RWPE1 (cell line): ENCODE data around the gene GRIN2A.

Experiments
- CTCF ChIA-PET: fragments of 350-600 bp; sonication (Branson Sonifier 250); formaldehyde crosslinking; extraction: SDS; loops from one replicate; lab custom pipeline; 2021; lab: Yijun Ruan, JAX
- POLR2A ChIA-PET: fragments of 400-600 bp; formaldehyde crosslinking; extraction: SDS; loops from one replicate; lab custom pipeline; 2020; ENCODE audit warnings: antibody characterized with exemption; ENCODE audit not compliant: low non-redundant PET; lab: Yijun Ruan, JAX
- DNase-seq: peaks from one replicate; pipeline ENCODE4 v3.0.0; 2012; ENCODE audit warnings: low spot score
- H3K27ac ChIP-seq: fragments of 450-650 bp; 2 replicates; pipeline ENCODE4 v1.5.1; 2017
- TF ChIP-seq, protein P1 (sequence below): fragments of 450-650 bp; conservative IDR thresholded peaks from 2 replicates; pipeline ENCODE4 v1.5.1; 2017; ENCODE audit warnings: low read depth, mild to moderate bottlenecking

The GRIN2A gene

DNA sequence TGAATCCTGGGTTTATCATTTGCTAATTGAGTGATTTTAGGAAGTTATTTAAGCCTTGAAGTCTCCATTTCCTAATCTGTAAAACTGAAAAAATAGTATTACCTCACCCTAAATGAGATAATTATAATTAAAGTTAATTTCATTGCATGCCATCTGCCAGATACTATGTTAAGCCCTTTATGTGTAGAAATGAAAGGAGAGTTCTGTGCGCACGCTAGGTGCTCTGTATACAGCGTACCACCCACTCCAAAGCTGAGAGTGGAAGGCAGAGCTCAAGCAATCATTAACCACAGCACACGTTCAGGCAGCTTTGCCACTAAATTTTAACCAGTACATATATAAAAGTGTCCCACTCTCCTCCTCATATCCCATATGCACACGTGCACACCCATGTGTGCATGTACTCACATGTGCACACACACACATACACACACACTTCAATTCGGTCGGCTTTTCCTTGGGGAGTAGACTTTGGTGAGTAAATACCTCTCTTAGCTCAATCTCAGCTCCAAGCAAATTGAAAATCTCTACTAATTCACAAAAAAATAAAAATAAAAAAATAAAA lies 204.8 kb downstream of the GRIN2A start:
- CTCF ChIA-PET = no interaction called here

GRCh38 chr16:9976601-9977000 lies 205.6 kb downstream of the GRIN2A start:
- POLR2A ChIA-PET = no interaction called here
- CTCF ChIA-PET = no interaction called here
- TF ChIP-seq, protein P1, sequence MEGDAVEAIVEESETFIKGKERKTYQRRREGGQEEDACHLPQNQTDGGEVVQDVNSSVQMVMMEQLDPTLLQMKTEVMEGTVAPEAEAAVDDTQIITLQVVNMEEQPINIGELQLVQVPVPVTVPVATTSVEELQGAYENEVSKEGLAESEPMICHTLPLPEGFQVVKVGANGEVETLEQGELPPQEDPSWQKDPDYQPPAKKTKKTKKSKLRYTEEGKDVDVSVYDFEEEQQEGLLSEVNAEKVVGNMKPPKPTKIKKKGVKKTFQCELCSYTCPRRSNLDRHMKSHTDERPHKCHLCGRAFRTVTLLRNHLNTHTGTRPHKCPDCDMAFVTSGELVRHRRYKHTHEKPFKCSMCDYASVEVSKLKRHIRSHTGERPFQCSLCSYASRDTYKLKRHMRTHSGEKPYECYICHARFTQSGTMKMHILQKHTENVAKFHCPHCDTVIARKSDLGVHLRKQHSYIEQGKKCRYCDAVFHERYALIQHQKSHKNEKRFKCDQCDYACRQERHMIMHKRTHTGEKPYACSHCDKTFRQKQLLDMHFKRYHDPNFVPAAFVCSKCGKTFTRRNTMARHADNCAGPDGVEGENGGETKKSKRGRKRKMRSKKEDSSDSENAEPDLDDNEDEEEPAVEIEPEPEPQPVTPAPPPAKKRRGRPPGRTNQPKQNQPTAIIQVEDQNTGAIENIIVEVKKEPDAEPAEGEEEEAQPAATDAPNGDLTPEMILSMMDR = no peak
- DNase-seq = no peak
- no peak overlapping the region for H3K27ac ChIP-seq

More for the DNA sequence above, 204.8 kb downstream of the GRIN2A start:
- TF ChIP-seq, protein P1 = no peak
- H3K27ac ChIP-seq = no peak overlapping the region
- no peak for DNase-seq
- POLR2A ChIA-PET = no interaction called here

- no peak for DNase-seq
- no peak overlapping the region for H3K27ac ChIP-seq
- TF ChIP-seq, protein P1 = no peak
- CTCF ChIA-PET = no interaction called here
- POLR2A ChIA-PET = no interaction called here
Measured at GRCh38 chr16:9971907-9972306, 210.3 kb downstream of the GRIN2A start.

- H3K27ac ChIP-seq = no peak overlapping the region
- ChIA-PET POLR2A (no interaction called here), CTCF (no interaction called here)
- TF ChIP-seq, protein P1 = no peak
- DNase-seq = no peak
Measured at GRCh38 chr16:9970796-9971195, 211.4 kb downstream of the GRIN2A start.

DNA sequence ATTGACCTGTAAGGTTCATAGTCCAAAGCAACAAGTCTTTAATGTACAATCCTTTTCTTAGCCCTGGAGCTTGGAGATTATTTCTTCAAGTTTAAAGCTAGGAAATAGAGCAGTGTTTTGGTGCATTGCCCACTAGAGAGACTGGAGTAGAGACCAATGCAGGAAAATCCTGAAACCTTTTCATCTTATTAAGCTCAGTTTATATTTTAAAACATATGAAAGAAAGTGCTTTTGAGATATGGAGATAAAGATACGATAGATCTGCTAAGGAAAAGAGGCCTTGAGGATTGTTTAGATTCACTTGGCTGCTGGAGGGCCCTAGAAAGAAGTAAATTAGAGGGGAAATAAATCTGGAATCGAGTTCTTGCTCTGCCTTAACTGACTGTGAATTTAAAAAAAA lies 212.0 kb downstream of the GRIN2A start:
- TF ChIP-seq, protein P1 = no peak
- no peak overlapping the region for H3K27ac ChIP-seq
- CTCF ChIA-PET = no interaction called here
- no peak for DNase-seq
- POLR2A ChIA-PET = no interaction called here

GRCh38 chr16:9969580-9969979 lies 212.6 kb downstream of the GRIN2A start:
- TF ChIP-seq, protein P1 = no peak
- ChIA-PET CTCF (no interaction called here), POLR2A (no interaction called here)
- H3K27ac ChIP-seq = no peak overlapping the region
- DNase-seq = no peak
